GM23338 (cell line): ENCODE data around the gene FFAR3. TPM values are rescaled to one million over a fixed set of nuclear protein-coding genes. Genes with fewer than 3 reads are reported as not detected.

ENCODE experiments used
- CREB1 ChIP-seq: fragments of 250-450 bp; sonication (Bioruptor Pico); IDR thresholded peaks from 2 replicates; pipeline ENCODE4 v1.5.0; 2020; ENCODE audit warnings: low read depth, mild to moderate bottlenecking, moderate library complexity
- CTCF ChIP-seq, 2 experiments: fragments of 200-600 bp in 1 of 2; sonication (generic) in 1 of 2; conservative IDR thresholded peaks; 2 replicates each; pipeline versions ENCODE4 v1.5.1 to v1.6.1; 2016 to 2017; ENCODE audit warnings: antibody characterized with exemption in 2 of 2, low read depth in 2 of 2, mild to moderate bottlenecking in 2 of 2, moderate library complexity in 1 of 2
- ETS1 ChIP-seq: IDR thresholded peaks from 2 replicates; pipeline ENCODE4 v1.6.1; 2016; ENCODE audit warnings: antibody characterized with exemption
- EZH2 ChIP-seq: fragments of 200-600 bp; sonication (generic); IDR thresholded peaks from one replicate; pipeline ENCODE4 v1.8.0; 2017; ENCODE audit warnings: antibody characterized with exemption, mild to moderate bottlenecking, low read depth; ENCODE audit not compliant: unreplicated experiment
- JUNB ChIP-seq: IDR thresholded peaks from one replicate; pipeline ENCODE4 v1.6.1; 2016; ENCODE audit warnings: antibody characterized with exemption; ENCODE audit not compliant: unreplicated experiment
- NANOG ChIP-seq: IDR thresholded peaks from 2 replicates; pipeline ENCODE4 v1.6.1; 2016; ENCODE audit warnings: antibody characterized with exemption, borderline replicate concordance
- REST ChIP-seq: IDR thresholded peaks from one replicate; pipeline ENCODE4 v1.6.1; 2018; ENCODE audit warnings: antibody characterized with exemption; ENCODE audit not compliant: unreplicated experiment
- STAT1 ChIP-seq: IDR thresholded peaks from one replicate; pipeline ENCODE4 v1.6.1; 2016; ENCODE audit warnings: antibody characterized with exemption; ENCODE audit not compliant: unreplicated experiment
- ZNF114 ChIP-seq: fragments of 250-450 bp; sonication (Bioruptor Pico); IDR thresholded peaks from 2 replicates; pipeline ENCODE4 v1.5.0; 2020; ENCODE audit warnings: mild to moderate bottlenecking, moderate library complexity
- ZNF331 ChIP-seq: fragments of 250-450 bp; sonication (Bioruptor Pico); IDR thresholded peaks from 2 replicates; pipeline ENCODE4 v1.5.0; 2020; ENCODE audit warnings: low read depth, mild to moderate bottlenecking, moderate library complexity
- ZNF462 ChIP-seq: fragments of 250-450 bp; sonication (Bioruptor Pico); IDR thresholded peaks from 2 replicates; pipeline ENCODE4 v1.5.0; 2020; ENCODE audit warnings: mild to moderate bottlenecking, moderate library complexity
- polyA plus RNA-seq: library from polyadenylated mRNA; unstranded; fragments of >200 nt; fragmentation: Nextera tagmentation; extraction: Ambion mirVana; gene quantifications from 2 replicates; pipeline ENCODE4 v1.2.1, GENCODE V29; 2016
- total RNA-seq: library from RNA; depleted of rRNA; stranded (reverse); fragments of >200 nt; shearing (Covaris generic); gene quantifications from 2 replicates; pipeline ENCODE4 v1.2.3, GENCODE V29; 2014

Gene FFAR3
- total and polyA plus RNA-seq, 2 experiments from 2014 or later: 0.35 TPM; not detected in 1

GRCh38 chr19:35404879-35405622, 46.8 kb downstream of the FFAR3 start (continued):
- TF ChIP-seq ZNF462 (CRISPR knock-in tag): no peak
- no peak for TF ChIP-seq CREB1 (CRISPR knock-in tag)
- no peak for TF ChIP-seq ZNF331 (CRISPR knock-in tag)
- TF ChIP-seq EZH2: no peak
- no peak for TF ChIP-seq STAT1
- no peak for TF ChIP-seq REST
- TF ChIP-seq JUNB: no peak
- TF ChIP-seq NANOG: no peak
- TF ChIP-seq CTCF (conservative IDR thresholded peaks at IDR 0.05; ENCODE audit: low read depth in 2 of 2): no peak
- TF ChIP-seq ZNF114: no peak
- TF ChIP-seq ETS1: no peak
